HFFc6 (cell line): ENCODE results near the gene NET1. TPM values are rescaled to one million over a fixed set of nuclear protein-coding genes. Genes with fewer than 3 reads are reported as not detected.

Experiments used
- DNase-seq: peaks from one replicate; pipeline ENCODE4 v3.0.0-alpha.2; 2018
- H3K27ac Mint-ChIP-seq: 2 replicates; pipeline ENCODE4 v1.8.0; 2020; ENCODE audit warnings: mild to moderate bottlenecking, mixed read lengths
- H3K27me3 Mint-ChIP-seq: 2 replicates; pipeline ENCODE4 v1.8.0; 2021; ENCODE audit warnings: mild to moderate bottlenecking, moderate library complexity, mixed read lengths; ENCODE audit not compliant: insufficient read depth
- H3K36me3 Mint-ChIP-seq: 2 replicates; pipeline ENCODE4 v1.8.0; 2021; ENCODE audit warnings: low read depth, mixed read lengths
- H3K4me1 Mint-ChIP-seq: 2 replicates; pipeline ENCODE4 v1.8.0; 2020; ENCODE audit warnings: low read depth, mixed read lengths
- H3K4me3 Mint-ChIP-seq: 2 replicates; pipeline ENCODE4 v1.8.0; 2020; ENCODE audit warnings: mild to moderate bottlenecking, moderate library complexity, mixed read lengths
- H3K9me3 Mint-ChIP-seq: 2 replicates; pipeline ENCODE4 v1.8.0; 2020; ENCODE audit warnings: mild to moderate bottlenecking, mixed read lengths
- total RNA-seq, 6 experiments: library from RNA; stranded (reverse); fragmentation: NEBNext Ultra II Directional; extraction: Animal tissue kit (Norgen Biotek cat#: 25700); gene quantifications; 2 replicates in 1 of 6; 3 replicates in 5 of 6; pipeline ENCODE4 v1.2.3, GENCODE V29; 2021
- TF ChIP-seq, protein P1 (sequence below): fragments of 200-600 bp; sonication (generic); IDR thresholded peaks from 2 replicates; pipeline ENCODE4 v1.5.0; 2021; ENCODE audit warnings: antibody characterized with exemption, mild to moderate bottlenecking

The NET1 gene
- total RNA-seq, 6 experiments from 2014 or later, result 65.1 to 92.9 (median 86.6) TPM

- Mint-ChIP-seq H3K36me3 (no peaks in the 10 kb centered on the region), H3K4me1 (no peaks in the 10 kb centered on the region), H3K27ac (no peak overlapping the region), H3K27me3 (peaks cover 33% of the 10 kb centered on the region), H3K9me3 (no peaks in the 10 kb centered on the region), H3K4me3 (no peak overlapping the region)
- TF ChIP-seq, protein P1, sequence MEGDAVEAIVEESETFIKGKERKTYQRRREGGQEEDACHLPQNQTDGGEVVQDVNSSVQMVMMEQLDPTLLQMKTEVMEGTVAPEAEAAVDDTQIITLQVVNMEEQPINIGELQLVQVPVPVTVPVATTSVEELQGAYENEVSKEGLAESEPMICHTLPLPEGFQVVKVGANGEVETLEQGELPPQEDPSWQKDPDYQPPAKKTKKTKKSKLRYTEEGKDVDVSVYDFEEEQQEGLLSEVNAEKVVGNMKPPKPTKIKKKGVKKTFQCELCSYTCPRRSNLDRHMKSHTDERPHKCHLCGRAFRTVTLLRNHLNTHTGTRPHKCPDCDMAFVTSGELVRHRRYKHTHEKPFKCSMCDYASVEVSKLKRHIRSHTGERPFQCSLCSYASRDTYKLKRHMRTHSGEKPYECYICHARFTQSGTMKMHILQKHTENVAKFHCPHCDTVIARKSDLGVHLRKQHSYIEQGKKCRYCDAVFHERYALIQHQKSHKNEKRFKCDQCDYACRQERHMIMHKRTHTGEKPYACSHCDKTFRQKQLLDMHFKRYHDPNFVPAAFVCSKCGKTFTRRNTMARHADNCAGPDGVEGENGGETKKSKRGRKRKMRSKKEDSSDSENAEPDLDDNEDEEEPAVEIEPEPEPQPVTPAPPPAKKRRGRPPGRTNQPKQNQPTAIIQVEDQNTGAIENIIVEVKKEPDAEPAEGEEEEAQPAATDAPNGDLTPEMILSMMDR, result no peak
- DNase-seq, result no peak
Measured at GRCh38 chr10:5500910-5501309, 88.6 kb downstream of the NET1 start.

DNA sequence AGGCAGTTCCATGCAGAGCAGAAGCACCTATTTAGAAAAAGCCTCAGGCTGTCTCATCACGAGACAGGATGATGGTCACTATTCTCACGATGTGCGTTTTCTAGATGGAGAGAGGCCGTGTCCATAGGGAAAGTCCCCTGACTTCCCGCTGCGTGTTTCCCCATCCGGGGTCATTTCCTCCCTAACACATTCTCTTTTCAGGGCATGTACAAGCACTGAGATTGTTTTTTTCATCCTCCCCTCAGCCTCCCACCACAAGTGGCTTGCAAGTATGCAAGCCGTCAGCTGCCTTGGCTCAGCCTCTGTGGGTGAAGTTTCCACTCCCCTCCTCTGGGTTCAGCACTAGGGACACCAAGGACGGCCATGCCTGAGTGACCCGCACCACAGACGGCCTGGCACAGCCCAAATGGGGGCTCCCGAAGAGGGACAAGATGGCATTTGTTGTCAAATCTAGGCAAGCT lies 89.7 kb downstream of the NET1 start:
- Mint-ChIP-seq H3K9me3 (no peaks in the 10 kb centered on the region), H3K36me3 (no peaks in the 10 kb centered on the region), H3K27ac (no peak overlapping the region), H3K4me3 (no peak overlapping the region), H3K27me3 (peaks cover 33% of the 10 kb centered on the region), H3K4me1 (no peaks in the 10 kb centered on the region)
- DNase-seq, result no peak
- TF ChIP-seq, protein P1, result no peak

- Mint-ChIP-seq H3K27ac (no peak overlapping the region), H3K4me3 (no peak overlapping the region), H3K9me3 (no peaks in the 10 kb centered on the region), H3K27me3 (peaks cover 33% of the 10 kb centered on the region), H3K4me1 (no peaks in the 10 kb centered on the region), H3K36me3 (no peaks in the 10 kb centered on the region)
- DNase-seq, result no peak
- TF ChIP-seq, protein P1, result no peak
Measured at GRCh38 chr10:5502571-5503476, 90.5 kb downstream of the NET1 start.

DNA sequence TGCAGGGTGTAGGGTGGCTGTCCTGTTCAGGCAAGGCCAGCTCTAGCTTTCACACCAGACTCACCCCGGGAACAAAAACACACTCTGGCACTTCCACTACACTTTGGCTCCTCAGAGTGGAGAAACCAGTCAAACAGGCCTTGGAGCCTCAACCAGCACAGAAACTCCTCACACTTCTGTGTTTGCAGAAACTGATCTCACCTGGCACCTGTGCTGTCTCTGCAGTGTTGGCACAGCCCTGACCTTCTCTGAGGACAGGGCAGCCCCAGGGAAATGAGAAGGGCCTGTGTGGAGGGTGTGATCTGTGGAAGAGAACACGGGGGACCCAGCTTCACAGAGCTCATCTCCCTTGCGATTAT lies 91.1 kb downstream of the NET1 start:
- no peaks in the 10 kb centered on the region for H3K4me1 Mint-ChIP-seq
- no peaks in the 10 kb centered on the region for H3K9me3 Mint-ChIP-seq
- TF ChIP-seq, protein P1, result no peak
- H3K27ac Mint-ChIP-seq, result no peak overlapping the region
- DNase-seq, result no peak
- H3K36me3 Mint-ChIP-seq, result no peaks in the 10 kb centered on the region
- H3K27me3 Mint-ChIP-seq, result peaks cover 33% of the 10 kb centered on the region
- H3K4me3 Mint-ChIP-seq, result no peak overlapping the region

- Mint-ChIP-seq H3K9me3 (no peaks in the 10 kb centered on the region), H3K27me3 (peaks cover 33% of the 10 kb centered on the region), H3K36me3 (no peaks in the 10 kb centered on the region), H3K27ac (no peak overlapping the region), H3K4me3 (no peak overlapping the region), H3K4me1 (no peaks in the 10 kb centered on the region)
- TF ChIP-seq, protein P1, result no peak
- no peak for DNase-seq
Measured at GRCh38 chr10:5504146-5505072, 92.1 kb downstream of the NET1 start.
